ENCODE data around the gene ACAD9. TPM values are rescaled to one million over a fixed set of nuclear protein-coding genes. Genes with fewer than 3 reads are reported as not detected.

The ACAD9 gene
- polyA plus RNA-seq, 3 donors: 21.9 to 27.7 (median 25.6) TPM

DNA sequence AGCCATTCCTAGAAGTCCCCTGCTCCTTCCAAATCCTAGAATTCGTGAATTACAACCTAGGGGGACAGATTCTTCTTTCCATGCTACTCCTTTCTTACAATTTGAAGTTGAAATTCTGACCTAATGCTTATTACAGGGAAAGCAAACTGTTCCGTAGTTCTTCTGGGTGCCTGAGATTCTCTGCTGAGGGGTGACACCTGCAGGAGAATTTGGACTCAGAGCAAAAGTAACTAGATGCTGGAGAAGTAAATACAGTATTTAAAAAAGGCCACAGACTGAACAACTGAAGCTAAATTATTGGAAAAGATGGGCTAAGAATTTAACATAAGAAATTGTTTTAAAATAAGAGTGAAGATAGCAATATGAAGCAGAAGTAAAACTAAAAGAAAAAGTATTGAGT, 37.9 kb downstream of the ACAD9 start:
- Mint-ChIP-seq H3K4me3 (no peak overlapping the region), H3K27ac (peak overlapping the region in 1 of 7 donors; percentile 35), H3K36me3 (peaks cover 62 to 74% of the 10 kb centered on the region in 2 donors), H3K27me3 (ENCODE audit: low read depth in 3 of 3) (peaks cover 0 to 3% (median 3%) of the 10 kb centered on the region in 3 donors), H3K9me3 (peaks cover 5 to 23% (median 16%) of the 10 kb centered on the region in 7 donors), H3K4me1 (no peaks in the 10 kb centered on the region)
- no peak overlapping the region for H3K4me2 ChIP-seq (replicated peaks; ENCODE audit: extremely low read depth, low read length, poor library complexity, severe bottlenecking)
- no peak for DNase-seq
- H3K4me1 ChIP-seq (ENCODE audit: control insufficient read depth in 1 of 2, insufficient read depth in 2 of 2, low read length in 2 of 2): no peaks in the 10 kb centered on the region
- no peaks in the 10 kb centered on the region for H3K79me2 ChIP-seq (ENCODE audit: insufficient read depth, low read length)
- no peaks in the 10 kb centered on the region for H4K20me1 ChIP-seq (ENCODE audit: insufficient read depth, low read length)
- no peaks in the 10 kb centered on the region for H3K27me3 ChIP-seq (ENCODE audit: control insufficient read depth in 2 of 2, insufficient read depth in 2 of 2, low read length in 2 of 2)
- H3K36me3 ChIP-seq (replicated peaks in 1 of 2; ENCODE audit: control insufficient read depth in 1 of 2, insufficient read depth in 2 of 2, low read length in 2 of 2): peaks cover 44 to 56% of the 10 kb centered on the region in 2 donors
- H3K9ac ChIP-seq (ENCODE audit: insufficient read depth, low read length, poor library complexity, severe bottlenecking): no peak overlapping the region
- no peak overlapping the region for H3K27ac ChIP-seq (ENCODE audit: low read depth in 1 of 2, low read length in 2 of 2)
- intact Hi-C loops (cut with micrococcal nuclease): no loop called here
- no peak overlapping the region for H3K4me3 ChIP-seq (replicated peaks in 1 of 3; ENCODE audit: low read depth in 2 of 3, low read length in 3 of 3)
- TF ChIP-seq, protein P1, sequence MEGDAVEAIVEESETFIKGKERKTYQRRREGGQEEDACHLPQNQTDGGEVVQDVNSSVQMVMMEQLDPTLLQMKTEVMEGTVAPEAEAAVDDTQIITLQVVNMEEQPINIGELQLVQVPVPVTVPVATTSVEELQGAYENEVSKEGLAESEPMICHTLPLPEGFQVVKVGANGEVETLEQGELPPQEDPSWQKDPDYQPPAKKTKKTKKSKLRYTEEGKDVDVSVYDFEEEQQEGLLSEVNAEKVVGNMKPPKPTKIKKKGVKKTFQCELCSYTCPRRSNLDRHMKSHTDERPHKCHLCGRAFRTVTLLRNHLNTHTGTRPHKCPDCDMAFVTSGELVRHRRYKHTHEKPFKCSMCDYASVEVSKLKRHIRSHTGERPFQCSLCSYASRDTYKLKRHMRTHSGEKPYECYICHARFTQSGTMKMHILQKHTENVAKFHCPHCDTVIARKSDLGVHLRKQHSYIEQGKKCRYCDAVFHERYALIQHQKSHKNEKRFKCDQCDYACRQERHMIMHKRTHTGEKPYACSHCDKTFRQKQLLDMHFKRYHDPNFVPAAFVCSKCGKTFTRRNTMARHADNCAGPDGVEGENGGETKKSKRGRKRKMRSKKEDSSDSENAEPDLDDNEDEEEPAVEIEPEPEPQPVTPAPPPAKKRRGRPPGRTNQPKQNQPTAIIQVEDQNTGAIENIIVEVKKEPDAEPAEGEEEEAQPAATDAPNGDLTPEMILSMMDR (IDR thresholded peaks at IDR 0.05): no peak
- no CpG with 5 or more reads among the region's 2 CpGs for WGBS (ENCODE audit: insufficient coverage)
- H3K9me3 ChIP-seq (replicated peaks in 1 of 2; ENCODE audit: control insufficient read depth in 1 of 2, insufficient read depth in 1 of 2, low read length in 2 of 2): peaks cover 0 to 8% of the 10 kb centered on the region in 2 donors
- H2AFZ ChIP-seq (ENCODE audit: insufficient read depth, low read depth, low read length, poor library complexity, severe bottlenecking): no peak overlapping the region

DNA sequence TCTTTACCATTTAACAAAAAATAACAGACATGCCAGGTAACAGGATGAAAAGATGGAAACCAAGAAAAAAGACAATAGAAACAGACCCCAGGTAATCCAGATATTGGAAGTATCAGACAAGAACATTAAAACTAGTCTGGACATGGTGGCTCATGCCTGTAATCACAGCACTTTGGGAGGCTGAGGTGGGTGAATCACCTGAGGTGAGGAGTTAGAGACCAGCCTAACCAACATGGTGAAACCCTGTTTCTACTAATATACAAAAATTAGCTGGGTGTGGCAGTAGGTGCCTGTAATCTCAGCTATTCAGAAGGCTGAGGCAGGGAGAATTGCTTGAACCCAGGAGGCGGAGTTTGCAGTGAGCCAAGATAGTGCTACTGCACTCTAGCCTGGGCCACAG, 40.6 kb downstream of the ACAD9 start:
- Mint-ChIP-seq H3K36me3 (peaks cover 37 to 52% of the 10 kb centered on the region in 2 donors), H3K4me1 (peaks cover 11% of the 10 kb centered on the region), H3K27me3 (ENCODE audit: low read depth in 3 of 3) (peaks cover 0 to 11% (median 7%) of the 10 kb centered on the region in 3 donors), H3K27ac (no peak overlapping the region), H3K9me3 (peaks cover 9 to 39% (median 31%) of the 10 kb centered on the region in 7 donors), H3K4me3 (no peak overlapping the region)
- TF ChIP-seq, protein P1 (IDR thresholded peaks at IDR 0.05): no peak
- intact Hi-C loops (cut with micrococcal nuclease): no loop called here
- H3K4me3 ChIP-seq (replicated peaks in 1 of 3; ENCODE audit: low read depth in 2 of 3, low read length in 3 of 3): no peak overlapping the region
- no CpG with 5 or more reads among the region's 1 CpG for WGBS (ENCODE audit: insufficient coverage)
- H3K27ac ChIP-seq (ENCODE audit: low read depth in 1 of 2, low read length in 2 of 2): no peak overlapping the region
- no peak overlapping the region for H3K9ac ChIP-seq (ENCODE audit: insufficient read depth, low read length, poor library complexity, severe bottlenecking)
- no peaks in the 10 kb centered on the region for H3K79me2 ChIP-seq (ENCODE audit: insufficient read depth, low read length)
- DNase-seq: no peak
- peaks cover 6 to 21% of the 10 kb centered on the region in 2 donors for H3K9me3 ChIP-seq (replicated peaks in 1 of 2; ENCODE audit: control insufficient read depth in 1 of 2, insufficient read depth in 1 of 2, low read length in 2 of 2)
- no peaks in the 10 kb centered on the region for H4K20me1 ChIP-seq (ENCODE audit: insufficient read depth, low read length)
- peaks cover 3 to 11% of the 10 kb centered on the region in 2 donors for H3K4me1 ChIP-seq (ENCODE audit: control insufficient read depth in 1 of 2, insufficient read depth in 2 of 2, low read length in 2 of 2)
- peaks cover 17 to 29% of the 10 kb centered on the region in 2 donors for H3K36me3 ChIP-seq (replicated peaks in 1 of 2; ENCODE audit: control insufficient read depth in 1 of 2, insufficient read depth in 2 of 2, low read length in 2 of 2)
- no peak overlapping the region for H3K4me2 ChIP-seq (replicated peaks; ENCODE audit: extremely low read depth, low read length, poor library complexity, severe bottlenecking)
- no peak overlapping the region for H2AFZ ChIP-seq (ENCODE audit: insufficient read depth, low read depth, low read length, poor library complexity, severe bottlenecking)
- H3K27me3 ChIP-seq (ENCODE audit: control insufficient read depth in 2 of 2, insufficient read depth in 2 of 2, low read length in 2 of 2): no peaks in the 10 kb centered on the region
